ENCODE data around the gene TMEM52B. TPM values are rescaled to one million over a fixed set of nuclear protein-coding genes. Genes with fewer than 3 reads are reported as not detected.
"Not testable (repeated sequence)": the region's sequence is repeated elsewhere in the genome, so short reads cannot be mapped to it uniquely, and the experiment has no call there.

The TMEM52B gene
- total and polyA plus RNA-seq, 2 experiments from 2014 or later, result not detected

GRCh38 chr12:10225426-10225825 is 46.6 kb downstream of the TMEM52B start:
- not testable (repeated sequence) for H3K27ac ChIP-seq (ENCODE audit: low read depth); H3K4me1 Mint-ChIP-seq; H3K4me3 Mint-ChIP-seq; H3K27me3 ChIP-seq (ENCODE audit: insufficient read depth); DNase-seq (ENCODE audit: low spot score); H3K79me2 ChIP-seq (replicated peaks; ENCODE audit: insufficient read depth); ATAC-seq; H3K9me3 Mint-ChIP-seq; H3K27ac Mint-ChIP-seq; H2AFZ ChIP-seq; H3F3A ChIP-seq (replicated peaks; ENCODE audit: low read depth); H3K27me3 Mint-ChIP-seq (ENCODE audit: insufficient read depth, low read depth, poor library complexity); H3K9me2 ChIP-seq (ENCODE audit: insufficient read depth); H3K4me1 ChIP-seq (ENCODE audit: insufficient read depth); H3K4me2 ChIP-seq; H3K4me3 ChIP-seq; H4K20me1 ChIP-seq (replicated peaks; ENCODE audit: insufficient read depth)
- H3K36me3 Mint-ChIP-seq (ENCODE audit: low read depth), result peaks cover 49% of the 10 kb centered on the region
- H3K36me3 ChIP-seq (ENCODE audit: insufficient read depth), result peaks cover 13% of the 10 kb centered on the region

- H3F3A ChIP-seq (replicated peaks; ENCODE audit: low read depth), result no peaks in the 10 kb centered on the region
- H3K27me3 Mint-ChIP-seq (ENCODE audit: insufficient read depth, low read depth, poor library complexity), result no peaks in the 10 kb centered on the region
- DNase-seq (ENCODE audit: low spot score) (no peak), ATAC-seq (no peak)
- H3K27ac Mint-ChIP-seq, result no peak overlapping the region
- no peaks in the 10 kb centered on the region for H3K9me2 ChIP-seq (ENCODE audit: insufficient read depth)
- no peaks in the 10 kb centered on the region for H3K4me1 ChIP-seq (ENCODE audit: insufficient read depth)
- H3K79me2 ChIP-seq (replicated peaks; ENCODE audit: insufficient read depth), result no peaks in the 10 kb centered on the region
- no peak overlapping the region for H3K4me2 ChIP-seq
- no peaks in the 10 kb centered on the region for H4K20me1 ChIP-seq (replicated peaks; ENCODE audit: insufficient read depth)
- H3K36me3 ChIP-seq (ENCODE audit: insufficient read depth), result peaks cover 8% of the 10 kb centered on the region
- H2AFZ ChIP-seq, result no peak overlapping the region
- no peaks in the 10 kb centered on the region; the same call in 2 of the 3 replicates for H3K4me1 Mint-ChIP-seq
- no peaks in the 10 kb centered on the region for H3K27me3 ChIP-seq (ENCODE audit: insufficient read depth)
- H3K4me3 ChIP-seq, result no peak overlapping the region
- TF ChIP-seq ZNF331 (CRISPR knock-in tag; IDR thresholded peaks at IDR 0.05; ENCODE audit: low read depth), result no peak
- TF ChIP-seq STAT1 (IDR thresholded peaks at IDR 0.05; ENCODE audit: unreplicated experiment), result no peak
- no peak for TF ChIP-seq EZH2phosphoT487 (IDR thresholded peaks at IDR 0.05; ENCODE audit: unreplicated experiment)
- TF ChIP-seq EZH2 (IDR thresholded peaks at IDR 0.05; ENCODE audit: low read depth, unreplicated experiment), result no peak
- no peaks in the 10 kb centered on the region for H3K9me3 Mint-ChIP-seq
- H3K4me3 Mint-ChIP-seq, result no peak overlapping the region
- peaks cover 42% of the 10 kb centered on the region for H3K36me3 Mint-ChIP-seq (ENCODE audit: low read depth)
- no peak overlapping the region for H3K27ac ChIP-seq (ENCODE audit: low read depth)
Measured at GRCh38 chr12:10226086-10226485, 47.3 kb downstream of the TMEM52B start.

- no peak overlapping the region for H3K4me2 ChIP-seq
- H3K27ac ChIP-seq (ENCODE audit: low read depth), result no peak overlapping the region
- no peak for ATAC-seq
- H4K20me1 ChIP-seq (replicated peaks; ENCODE audit: insufficient read depth), result no peaks in the 10 kb centered on the region
- Mint-ChIP-seq H3K4me3 (no peak overlapping the region), H3K9me3 (no peaks in the 10 kb centered on the region), H3K36me3 (ENCODE audit: low read depth) (peaks cover 36% of the 10 kb centered on the region), H3K27me3 (ENCODE audit: insufficient read depth, low read depth, poor library complexity) (no peaks in the 10 kb centered on the region), H3K4me1 (no peaks in the 10 kb centered on the region; the same call in 2 of the 3 replicates), H3K27ac (no peak overlapping the region)
- no peaks in the 10 kb centered on the region for H3K79me2 ChIP-seq (replicated peaks; ENCODE audit: insufficient read depth)
- no peak for DNase-seq (ENCODE audit: low spot score)
- H3K27me3 ChIP-seq (ENCODE audit: insufficient read depth), result no peaks in the 10 kb centered on the region
- peaks cover 2% of the 10 kb centered on the region for H3K36me3 ChIP-seq (ENCODE audit: insufficient read depth)
- no peak overlapping the region for H3K4me3 ChIP-seq
- no peaks in the 10 kb centered on the region for H3K9me2 ChIP-seq (ENCODE audit: insufficient read depth)
- H3K4me1 ChIP-seq (ENCODE audit: insufficient read depth), result no peaks in the 10 kb centered on the region
- H2AFZ ChIP-seq, result no peak overlapping the region
- H3F3A ChIP-seq (replicated peaks; ENCODE audit: low read depth), result no peaks in the 10 kb centered on the region
- TF ChIP-seq ETS1 (IDR thresholded peaks at IDR 0.05), result no peak
- no peak for TF ChIP-seq EZH2phosphoT487 (IDR thresholded peaks at IDR 0.05; ENCODE audit: unreplicated experiment)
- no peak for TF ChIP-seq NANOG (IDR thresholded peaks at IDR 0.05; ENCODE audit: borderline replicate concordance)
- TF ChIP-seq CREB1 (CRISPR knock-in tag; IDR thresholded peaks at IDR 0.05; ENCODE audit: low read depth), result no peak
- no peak for TF ChIP-seq ZNF331 (CRISPR knock-in tag; IDR thresholded peaks at IDR 0.05; ENCODE audit: low read depth)
- no peak for TF ChIP-seq CTCF (conservative IDR thresholded peaks at IDR 0.05; ENCODE audit: low read depth in 2 of 2)
- TF ChIP-seq EZH2 (IDR thresholded peaks at IDR 0.05; ENCODE audit: low read depth, unreplicated experiment), result no peak
- no peak for TF ChIP-seq JUNB (IDR thresholded peaks at IDR 0.05; ENCODE audit: unreplicated experiment)
- no peak for TF ChIP-seq POLR2AphosphoS5 (IDR thresholded peaks at IDR 0.05; ENCODE audit: low read depth)
- TF ChIP-seq STAT1 (IDR thresholded peaks at IDR 0.05; ENCODE audit: unreplicated experiment), result no peak
Measured at GRCh38 chr12:10226731-10227130, 47.9 kb downstream of the TMEM52B start.

Measured in GM23338 (cell line).